ENCODE measurements around the gene TRAF2.
A peak's percentile ranks its signal among the peaks of the same experiment; 100 is the strongest.

The TRAF2 gene

DNA sequence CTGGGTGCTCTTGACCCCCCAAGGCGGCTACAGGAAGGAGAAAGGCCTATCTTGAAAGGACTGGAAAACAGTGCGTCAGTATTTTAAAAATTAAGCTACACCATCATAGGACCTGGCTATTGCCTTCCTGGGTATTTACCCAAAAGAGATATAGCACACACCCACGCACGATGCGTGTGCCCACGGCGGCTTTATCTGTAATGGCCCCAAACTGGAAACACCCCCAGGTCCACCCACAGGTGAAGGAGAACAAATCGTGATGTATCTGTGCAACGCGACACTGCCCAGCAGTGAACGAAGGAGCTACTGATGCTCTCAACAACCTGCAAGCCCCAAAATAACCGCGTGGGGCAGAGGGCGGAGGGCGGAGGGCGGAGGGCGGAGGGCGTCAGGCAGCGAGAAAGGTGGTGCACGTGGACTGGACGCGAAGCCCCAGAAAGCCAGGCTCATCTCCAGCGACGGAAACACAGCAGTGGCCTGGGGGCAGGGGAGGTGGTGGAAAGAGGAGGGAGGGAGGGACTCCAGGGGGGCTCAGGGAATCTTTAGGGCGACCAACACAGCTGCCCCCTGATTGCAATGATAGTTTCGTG, 78.6 kb downstream of the TRAF2 start:
- DNase-seq: peak; percentile 22

GRCh38 chr9:136965771-136966484, 79.6 kb downstream of the TRAF2 start:
- peak; percentile 94 for DNase-seq

DNA sequence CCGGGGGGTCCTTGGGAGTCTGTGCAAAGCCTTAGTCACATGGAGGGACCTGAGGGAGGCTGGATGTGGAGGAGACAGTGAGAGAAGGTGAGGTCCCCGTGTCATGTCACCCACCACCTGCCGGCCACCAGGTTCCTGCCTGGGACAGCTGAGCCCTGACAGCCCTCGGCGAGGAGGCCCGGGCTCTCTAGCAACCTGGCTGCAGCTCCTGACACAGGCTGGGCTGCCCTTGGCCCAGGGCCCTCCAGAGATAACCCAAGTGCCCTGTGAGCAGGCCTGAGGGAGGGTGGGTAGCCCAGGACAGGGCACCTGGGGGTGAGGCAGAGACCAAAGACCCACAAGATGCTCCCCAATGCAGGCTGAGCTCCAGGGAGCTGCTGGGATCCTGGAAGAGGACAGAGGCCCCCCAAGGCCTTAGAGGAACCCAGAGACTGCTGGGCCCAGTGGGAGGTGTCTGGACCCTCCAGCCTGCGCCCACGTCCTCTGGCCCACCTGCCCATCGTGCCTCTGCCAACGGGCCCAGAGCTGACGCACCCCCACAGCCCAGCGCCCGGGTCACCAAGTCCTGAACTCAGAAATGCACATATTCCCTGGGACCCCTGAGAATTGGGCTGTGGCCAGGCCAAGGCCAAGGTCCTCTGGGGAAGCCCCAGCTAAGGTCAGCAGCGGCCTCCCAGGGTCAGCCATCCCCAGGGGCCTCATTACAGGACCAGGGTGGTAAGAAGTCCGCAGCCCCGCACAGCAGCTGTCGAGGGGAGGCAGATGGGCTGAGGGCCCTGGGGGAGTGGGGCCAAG, 82.2 kb downstream of the TRAF2 start:
- peak; percentile 22 for DNase-seq

DNA sequence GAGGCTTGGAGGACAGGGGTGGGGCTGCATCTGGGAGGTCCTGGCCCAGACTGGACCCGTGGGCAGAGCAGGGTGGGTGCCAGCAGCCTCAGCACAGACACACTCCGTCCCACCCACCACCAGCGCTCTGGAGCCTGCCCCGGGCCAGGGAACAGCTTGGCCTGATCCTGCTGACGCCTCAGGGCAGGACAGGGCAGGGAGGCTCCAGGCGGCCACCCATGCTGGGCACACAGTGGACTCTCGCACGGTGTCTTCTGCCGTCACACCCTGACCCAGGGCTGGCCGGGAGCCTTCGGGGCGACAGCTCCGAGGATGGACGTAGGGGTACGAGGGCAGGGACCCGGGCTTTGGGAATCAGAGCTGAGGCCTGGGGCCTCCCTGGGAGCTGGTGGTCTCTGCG, 82.8 kb downstream of the TRAF2 start:
- DNase-seq: no peak

DNA sequence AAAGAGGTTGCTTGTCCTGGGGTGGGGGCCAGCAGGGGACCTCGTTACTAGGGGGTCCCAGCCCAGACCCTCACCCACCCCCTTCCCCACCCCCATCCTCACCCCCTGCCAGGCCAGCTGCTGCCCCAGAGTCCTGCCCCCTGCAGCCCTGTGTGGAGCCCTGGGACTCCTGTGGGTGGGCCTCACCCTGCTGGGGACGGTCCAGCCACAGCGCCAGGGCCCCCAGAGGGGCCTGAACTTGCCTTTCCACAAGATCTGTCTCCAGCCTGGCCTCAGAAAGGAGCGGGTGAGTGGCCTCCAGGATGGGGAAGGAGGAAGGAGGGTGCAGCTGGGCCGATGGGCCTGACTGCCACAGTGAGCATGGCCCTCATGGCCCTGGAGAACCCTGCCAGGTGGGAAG, 83.5 kb downstream of the TRAF2 start:
- no peak for DNase-seq

GRCh38 chr9:136970361-136970760, 84.0 kb downstream of the TRAF2 start:
- DNase-seq: no peak

- DNase-seq: no peak
Measured at GRCh38 chr9:136971746-136972145, 85.4 kb downstream of the TRAF2 start.

- no peak for DNase-seq
Measured at GRCh38 chr9:136972335-136972734, 86.0 kb downstream of the TRAF2 start.

DNA sequence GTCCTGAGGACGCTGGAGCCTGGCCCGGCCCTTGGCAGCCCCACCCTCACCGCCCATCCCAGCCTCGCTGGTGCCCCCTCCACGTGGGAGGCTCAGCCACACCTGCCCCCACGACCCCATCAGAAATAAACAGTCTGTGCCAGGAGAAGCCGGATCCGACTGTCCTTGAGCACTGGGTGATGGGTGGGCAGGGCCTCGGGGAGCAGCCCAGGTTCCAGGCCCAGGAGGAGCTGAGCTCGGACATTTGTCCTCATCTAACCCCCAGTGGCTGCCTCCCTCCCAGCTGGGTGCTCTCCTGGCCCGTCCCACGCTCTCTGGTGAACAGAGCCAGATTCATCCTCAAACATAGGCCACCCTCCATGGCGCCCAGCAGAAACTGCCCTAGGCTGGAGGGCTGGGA, 86.4 kb downstream of the TRAF2 start:
- no peak for DNase-seq

DNA sequence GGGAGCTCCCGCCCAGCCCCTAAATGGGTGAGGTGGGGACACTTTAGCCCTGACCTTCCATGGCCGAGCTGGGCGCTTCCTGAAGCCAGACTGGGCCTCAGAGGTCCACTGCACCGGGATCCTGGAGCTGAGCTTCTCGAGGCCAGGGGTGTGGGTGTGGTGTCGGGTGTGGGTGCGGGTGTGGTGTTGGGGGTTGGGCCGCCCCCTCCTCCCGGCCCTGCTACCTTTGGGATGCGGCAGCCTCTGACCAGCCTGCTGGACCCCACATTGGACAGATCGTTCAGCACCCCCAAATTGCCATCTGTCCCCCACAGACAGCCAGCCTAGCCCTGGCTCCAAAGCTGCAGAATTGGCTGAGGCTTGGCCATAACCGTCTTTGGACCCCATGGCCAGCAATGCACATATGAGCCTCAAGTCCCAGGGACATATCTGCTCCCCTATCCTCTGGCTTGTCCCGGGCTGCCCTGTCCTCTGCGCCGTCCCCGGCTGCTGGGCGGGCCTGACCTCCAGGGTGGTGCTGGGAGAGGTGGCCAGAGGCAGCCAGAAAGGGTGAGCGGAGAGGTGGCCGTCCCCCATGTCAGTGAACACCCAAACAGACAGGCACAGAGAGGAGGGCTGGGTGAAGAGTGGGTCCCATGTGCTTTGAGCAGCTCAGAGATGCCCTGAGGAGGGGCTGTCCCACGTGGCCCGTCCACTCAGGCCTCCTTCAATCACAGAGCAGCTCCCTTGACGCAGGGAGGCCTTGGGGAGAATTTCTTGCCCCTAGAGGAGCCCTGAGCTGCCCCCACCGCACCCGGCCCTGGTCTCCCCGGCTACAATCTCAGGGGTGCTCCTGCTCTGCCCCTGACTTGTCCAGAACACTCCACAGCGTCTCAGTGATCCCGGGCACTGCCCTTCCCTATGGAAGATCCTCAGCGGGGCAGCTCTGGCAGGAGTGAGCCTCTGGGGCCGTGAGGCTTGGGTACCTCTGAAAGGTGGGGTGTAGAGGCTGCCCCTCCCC, 87.6 kb downstream of the TRAF2 start:
- DNase-seq: no peak

- peak; percentile 45 for DNase-seq
Measured at GRCh38 chr9:136974817-136975535, 88.7 kb downstream of the TRAF2 start.

- DNase-seq: peak; percentile 66
Measured at GRCh38 chr9:136975644-136976043, 89.3 kb downstream of the TRAF2 start.
